Stomach (tissue), 9 donors: ENCODE measurements around the gene ADGRD1. TPM values are rescaled to one million over a fixed set of nuclear protein-coding genes. Genes with fewer than 3 reads are reported as not detected.

Experiments
- DNase-seq, 2 donors: peaks; one replicate each; pipeline versions ENCODE4 v3.0.0 to v3.0.0-alpha.2; 2013 to 2019
- H3K27ac ChIP-seq, 5 donors: fragments of 200-600 bp in 4 of 5; sonication (generic) in 4 of 5; one replicate each; pipeline ENCODE4 v1.5.1; 2013 to 2019; ENCODE audit warnings: mild to moderate bottlenecking in 1 of 5, moderate library complexity in 1 of 5
- H3K27me3 ChIP-seq, 3 donors: fragments of 200-600 bp; sonication (generic); one replicate each; pipeline ENCODE4 v1.5.1; 2017 to 2019; ENCODE audit warnings: mixed run types in 1 of 3
- H3K36me3 ChIP-seq, 4 donors: fragments of 200-600 bp; sonication (generic); 1 replicate in 3 of 4; 2 replicates in 1 of 4; pipeline ENCODE4 v1.5.1; 2016 to 2019
- H3K4me1 ChIP-seq, 4 donors: fragments of 200-600 bp; sonication (generic); one replicate each; pipeline ENCODE4 v1.5.1; 2016 to 2019
- H3K4me3 ChIP-seq, 4 donors: fragments of 200-600 bp; sonication (generic) in 3 of 4; one replicate each; pipeline ENCODE4 v1.5.1; 2016 to 2019; ENCODE audit warnings: mild to moderate bottlenecking in 1 of 4
- H3K9me3 ChIP-seq, 4 donors: fragments of 200-600 bp; sonication (generic); one replicate each; pipeline ENCODE4 v1.5.1; 2016 to 2019
- EP300 ChIP-seq: sonication (generic); formaldehyde crosslinking; IDR thresholded peaks from one replicate; pipeline ENCODE4 v1.6.1; 2017; ENCODE audit warnings: antibody characterized with exemption
- POLR2A ChIP-seq, 4 donors: fragments of 450-650 bp; IDR thresholded peaks; one replicate each; pipeline ENCODE4 v1.6.1; 2016; ENCODE audit warnings: antibody characterized with exemption in 4 of 4, control low read depth in 2 of 4, mild to moderate bottlenecking in 1 of 4, moderate library complexity in 1 of 4
- POLR2AphosphoS5 ChIP-seq, 3 donors: sonication (generic); formaldehyde crosslinking; IDR thresholded peaks; one replicate each; pipeline ENCODE4 v1.6.1; 2016; ENCODE audit warnings: antibody characterized with exemption in 3 of 3
- WGBS, 5 donors: extraction: QIAGEN DNeasy Blood & Tissue Kit in 3 of 5; methylation state at CpG; one replicate each; pipeline versions ENCODE4 v1.1.5 to v1.1.7; 2013 to 2018; 5-methylcytosine and 5-hydroxymethylcytosine counted together
- intact Hi-C: fragments of 100-400 bp; cut with DNase I; formaldehyde crosslinking; loops from one replicate; pipeline ENCODE4 v1.15.1; 2023; ENCODE audit warnings: low total_unique reads
- polyA plus RNA-seq, 3 donors: library from polyadenylated mRNA; stranded (reverse); fragments of 200-250 nt; gene quantifications; one replicate each; pipeline ENCODE4 v1.2.3, GENCODE V29; 2013
- total RNA-seq, 5 donors: library from RNA; depleted of rRNA; stranded (reverse); fragments of >200 nt; gene quantifications; one replicate each; pipeline versions ENCODE4 v1.1.0 to v1.2.3, GENCODE V29; 2014 to 2016
- TF ChIP-seq, protein P1 (sequence below), 7 experiments: fragments of 450-650 bp in 4 of 7; fragments of 200-600 bp in 3 of 7; sonication (generic) in 3 of 7; IDR thresholded peaks; one replicate each; pipeline ENCODE4 v1.5.1; 2016 to 2019; ENCODE audit warnings: antibody characterized with exemption in 7 of 7, control low read depth in 2 of 7, mild to moderate bottlenecking in 1 of 7
- donor health status: healthy with polysubstance abuse.
- donor health status: Bipolar disorder and iron deficiency.
- donor health status: healthy.

Gene ADGRD1
- total and polyA plus RNA-seq, 8 donors, result 3.7 to 43.8 (median 15.4) TPM

DNA sequence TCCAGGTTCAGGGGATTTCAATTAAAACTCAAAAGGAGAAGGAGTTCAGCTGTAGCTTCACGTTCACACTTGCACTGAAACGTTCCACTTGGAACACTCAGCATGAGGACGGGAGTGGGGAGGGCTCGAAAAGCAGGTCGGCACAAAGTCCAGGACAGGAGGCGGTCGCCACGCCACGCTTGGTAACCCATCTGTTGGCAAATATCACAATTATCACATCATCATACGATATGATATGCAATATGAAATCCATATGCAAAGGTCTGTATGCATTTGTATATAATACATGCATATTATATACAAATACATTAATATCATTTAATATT lies 17.2 kb downstream of the ADGRD1 start:
- intact Hi-C loops, result no loop called here
- WGBS, 5 donors, result 80 to 89% (median 85%) methylated on average over 10 of the region's 10 CpGs

DNA sequence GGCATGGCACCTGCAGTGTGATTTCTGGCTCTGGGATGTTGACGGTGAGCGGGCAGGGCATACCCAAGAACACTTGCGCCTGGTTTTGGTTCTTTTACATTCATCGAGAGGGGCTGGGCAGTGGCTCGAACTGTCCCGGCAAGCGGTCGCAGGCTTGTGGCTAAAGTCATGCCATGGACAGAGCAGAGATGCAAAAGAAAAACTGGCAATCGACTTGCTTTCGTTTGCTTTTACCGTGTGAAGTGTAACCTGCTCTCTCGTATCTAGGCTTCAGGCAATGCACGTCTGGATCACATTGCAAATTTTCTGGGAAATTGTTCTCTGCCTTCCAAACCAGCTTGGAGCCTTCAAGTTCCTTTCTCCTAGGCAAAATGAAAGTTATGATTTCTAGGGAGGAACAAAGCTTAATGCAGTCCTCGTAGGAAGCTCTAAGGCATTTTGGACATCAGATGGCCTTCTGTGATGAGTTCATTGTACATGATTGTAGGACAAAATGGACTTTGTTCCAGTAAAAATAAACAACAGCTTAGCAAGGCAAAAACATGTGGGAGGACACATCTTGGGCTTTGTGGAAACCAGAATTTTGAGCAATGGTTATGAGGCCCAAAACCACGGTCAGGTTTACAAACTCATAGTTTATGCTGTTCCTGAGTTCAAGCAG lies 18.3 kb downstream of the ADGRD1 start:
- DNase-seq, result no peak
- H3K36me3 ChIP-seq, result peaks cover 0 to 44% (median 6%) of the 10 kb centered on the region in 4 donors
- no peak overlapping the region for H3K4me3 ChIP-seq
- H3K27ac ChIP-seq, result peak overlapping the region in 3 of 5 donors; percentile 57 to 73 (median 60)
- no peaks in the 10 kb centered on the region for H3K9me3 ChIP-seq
- peaks cover 0 to 8% (median 3%) of the 10 kb centered on the region in 4 donors for H3K4me1 ChIP-seq
- no peaks in the 10 kb centered on the region for H3K27me3 ChIP-seq
- WGBS, 5 donors, result 49 to 72% (median 62%) methylated on average over 15 of the region's 15 CpGs
- TF ChIP-seq POLR2AphosphoS5 (IDR thresholded peaks at IDR 0.05), result peak in 1 of 3 donors; percentile 27
- no peak for TF ChIP-seq POLR2A (IDR thresholded peaks at IDR 0.05)
- intact Hi-C loops, result no loop called here

More for the DNA sequence above, 17.2 kb downstream of the ADGRD1 start:
- Histone ChIP-seq H3K9me3 (no peaks in the 10 kb centered on the region), H3K27ac (no peak overlapping the region), H3K4me3 (no peak overlapping the region), H3K27me3 (no peaks in the 10 kb centered on the region), H3K36me3 (peaks cover 0 to 39% (median 8%) of the 10 kb centered on the region in 4 donors), H3K4me1 (peaks cover 0 to 8% (median 3%) of the 10 kb centered on the region in 4 donors)
- TF ChIP-seq, protein P1, sequence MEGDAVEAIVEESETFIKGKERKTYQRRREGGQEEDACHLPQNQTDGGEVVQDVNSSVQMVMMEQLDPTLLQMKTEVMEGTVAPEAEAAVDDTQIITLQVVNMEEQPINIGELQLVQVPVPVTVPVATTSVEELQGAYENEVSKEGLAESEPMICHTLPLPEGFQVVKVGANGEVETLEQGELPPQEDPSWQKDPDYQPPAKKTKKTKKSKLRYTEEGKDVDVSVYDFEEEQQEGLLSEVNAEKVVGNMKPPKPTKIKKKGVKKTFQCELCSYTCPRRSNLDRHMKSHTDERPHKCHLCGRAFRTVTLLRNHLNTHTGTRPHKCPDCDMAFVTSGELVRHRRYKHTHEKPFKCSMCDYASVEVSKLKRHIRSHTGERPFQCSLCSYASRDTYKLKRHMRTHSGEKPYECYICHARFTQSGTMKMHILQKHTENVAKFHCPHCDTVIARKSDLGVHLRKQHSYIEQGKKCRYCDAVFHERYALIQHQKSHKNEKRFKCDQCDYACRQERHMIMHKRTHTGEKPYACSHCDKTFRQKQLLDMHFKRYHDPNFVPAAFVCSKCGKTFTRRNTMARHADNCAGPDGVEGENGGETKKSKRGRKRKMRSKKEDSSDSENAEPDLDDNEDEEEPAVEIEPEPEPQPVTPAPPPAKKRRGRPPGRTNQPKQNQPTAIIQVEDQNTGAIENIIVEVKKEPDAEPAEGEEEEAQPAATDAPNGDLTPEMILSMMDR (IDR thresholded peaks at IDR 0.05), result no peak
- TF ChIP-seq EP300 (no peak), POLR2AphosphoS5 (IDR thresholded peaks at IDR 0.05) (no peak), POLR2A (IDR thresholded peaks at IDR 0.05) (no peak)
- no peak for DNase-seq

DNA sequence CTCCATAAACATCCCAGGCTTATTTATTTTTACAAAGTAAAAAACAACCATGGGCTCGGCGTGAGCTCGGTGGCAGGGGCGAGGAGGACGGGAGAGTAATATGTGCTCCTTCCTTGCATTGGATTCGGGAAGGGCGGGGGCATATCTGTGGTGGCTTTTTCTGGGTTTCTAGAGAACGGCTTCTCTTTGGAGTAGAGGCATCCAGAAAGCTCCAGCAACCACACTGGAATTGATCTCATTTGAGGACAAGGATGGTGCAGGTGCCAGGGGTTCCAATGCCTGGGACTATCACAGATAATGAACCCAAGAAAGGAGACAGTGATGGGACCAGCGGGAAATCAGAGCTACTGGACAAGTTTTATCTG lies 18.9 kb downstream of the ADGRD1 start:
- peaks cover 0 to 39% (median 4%) of the 10 kb centered on the region in 4 donors for H3K36me3 ChIP-seq
- intact Hi-C loops, result no loop called here
- peaks cover 0 to 8% (median 3%) of the 10 kb centered on the region in 4 donors for H3K4me1 ChIP-seq
- no peak for TF ChIP-seq EP300
- no peak for TF ChIP-seq POLR2AphosphoS5 (IDR thresholded peaks at IDR 0.05)
- no peak for TF ChIP-seq POLR2A (IDR thresholded peaks at IDR 0.05)
- WGBS, 5 donors, result 74 to 86% (median 75%) methylated on average over 9 of the region's 9 CpGs
- H3K9me3 ChIP-seq, result no peaks in the 10 kb centered on the region
- H3K4me3 ChIP-seq, result no peak overlapping the region
- no peak for DNase-seq
- peak overlapping the region in 4 of 5 donors; percentile 14 to 73 (median 58) for H3K27ac ChIP-seq
- no peaks in the 10 kb centered on the region for H3K27me3 ChIP-seq

DNA sequence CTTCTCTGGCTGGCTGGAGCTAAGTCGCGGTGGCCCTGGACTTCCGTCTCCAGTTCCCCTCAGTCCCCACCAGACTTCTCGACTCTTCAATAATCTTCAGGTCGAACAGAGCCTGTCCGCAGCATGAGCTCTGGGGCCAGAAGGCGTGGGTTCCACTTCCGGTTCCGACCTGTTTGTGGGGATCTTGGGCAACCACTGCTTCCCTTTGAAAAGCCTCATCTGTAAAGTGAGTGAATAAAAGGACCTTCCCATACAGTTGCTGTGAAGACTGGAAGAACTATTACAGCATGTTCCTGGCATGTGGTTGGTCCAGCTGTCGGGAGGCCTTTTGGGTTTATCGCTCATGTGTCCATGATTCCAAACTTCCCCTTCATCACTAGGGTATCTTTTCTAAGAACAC lies 19.4 kb downstream of the ADGRD1 start:
- no peaks in the 10 kb centered on the region for H3K9me3 ChIP-seq
- 83 to 93% (median 87%) methylated on average over 11 of the region's 11 CpGs for WGBS, 5 donors
- intact Hi-C loops, result no loop called here
- H3K4me3 ChIP-seq, result no peak overlapping the region
- peaks cover 0 to 8% (median 3%) of the 10 kb centered on the region in 4 donors for H3K4me1 ChIP-seq
- H3K27me3 ChIP-seq, result no peaks in the 10 kb centered on the region
- peaks cover 0 to 37% (median 0%) of the 10 kb centered on the region in 4 donors for H3K36me3 ChIP-seq
- peak overlapping the region in 3 of 5 donors; percentile 57 to 73 (median 60) for H3K27ac ChIP-seq
- DNase-seq, result no peak
- TF ChIP-seq, protein P1 (IDR thresholded peaks at IDR 0.05), result no peak
- no peak for TF ChIP-seq POLR2AphosphoS5 (IDR thresholded peaks at IDR 0.05)
- no peak for TF ChIP-seq POLR2A (IDR thresholded peaks at IDR 0.05)
- TF ChIP-seq EP300, result no peak

DNA sequence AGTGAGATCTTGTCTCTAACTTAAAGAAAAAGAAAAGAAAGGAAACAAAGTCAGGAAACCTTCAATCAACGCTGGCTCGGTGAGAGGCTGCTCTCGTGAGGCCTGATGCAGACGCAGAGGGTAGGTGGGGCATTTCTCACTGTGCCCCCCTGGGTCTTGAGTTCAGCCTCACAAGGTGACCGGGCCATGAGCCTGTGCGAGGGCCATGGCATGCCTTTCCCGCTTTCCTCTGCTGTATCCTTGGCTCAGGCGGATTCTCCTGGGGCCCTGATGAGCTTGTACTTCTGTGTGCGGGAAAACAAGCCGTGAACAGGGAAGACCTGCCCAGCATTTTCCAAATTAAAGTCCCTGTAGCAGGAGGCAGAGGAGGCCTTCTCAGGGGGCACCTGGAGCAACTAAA lies 20.2 kb downstream of the ADGRD1 start:
- H3K27me3 ChIP-seq, result no peaks in the 10 kb centered on the region
- H3K36me3 ChIP-seq, result peaks cover 0 to 37% (median 0%) of the 10 kb centered on the region in 4 donors
- peaks cover 0 to 8% (median 3%) of the 10 kb centered on the region in 4 donors for H3K4me1 ChIP-seq
- intact Hi-C loops, result no loop called here
- TF ChIP-seq, protein P1 (IDR thresholded peaks at IDR 0.05), result no peak
- TF ChIP-seq POLR2AphosphoS5 (IDR thresholded peaks at IDR 0.05), result no peak
- 89 to 96% (median 94%) methylated on average over 10 of the region's 10 CpGs for WGBS, 5 donors
- no peak for DNase-seq
- H3K27ac ChIP-seq, result no peak overlapping the region
- no peaks in the 10 kb centered on the region for H3K9me3 ChIP-seq
- H3K4me3 ChIP-seq, result no peak overlapping the region
